HL-60 (cell line): ENCODE results near the gene C2orf80.

Source experiments
- DNase-seq, 2 experiments: peaks; one replicate each; pipeline ENCODE4 v3.0.0-alpha.2; 2010 to 2020; ENCODE audit warnings: low read depth in 1 of 2, low spot score in 1 of 2
- H3K27ac ChIP-seq: fragments of 250-450 bp; sonication (Bioruptor Pico); replicated peaks from 2 replicates; pipeline ENCODE4 v1.5.1; 2020; ENCODE audit warnings: mild to moderate bottlenecking, moderate library complexity
- H3K27me3 ChIP-seq: fragments of 250-450 bp; sonication (Bioruptor Pico); 2 replicates; pipeline ENCODE4 v1.5.1; 2021; ENCODE audit warnings: mild to moderate bottlenecking, moderate library complexity; ENCODE audit not compliant: insufficient read depth, poor library complexity, severe bottlenecking
- H3K4me3 ChIP-seq: replicated peaks from 2 replicates; pipeline ENCODE4 v1.5.1; 2011; ENCODE audit warnings: mild to moderate bottlenecking, control low read depth, low read length; ENCODE audit not compliant: insufficient read depth
- GABPA ChIP-seq: IDR thresholded peaks from 2 replicates; pipeline ENCODE4 v1.6.1; 2012; ENCODE audit warnings: low read depth
- POLR2AphosphoS5 ChIP-seq: IDR thresholded peaks from 2 replicates; pipeline ENCODE4 v1.6.1; 2012; ENCODE audit warnings: low read depth
- SPI1 ChIP-seq: IDR thresholded peaks from 2 replicates; pipeline ENCODE4 v1.6.1; 2012; ENCODE audit warnings: low read depth, mild to moderate bottlenecking, borderline replicate concordance
- TF ChIP-seq, protein P1 (sequence below): IDR thresholded peaks from 2 replicates; pipeline ENCODE4 v1.6.1; 2012; ENCODE audit warnings: low read depth; ENCODE audit not compliant: insufficient replicate concordance
- TF ChIP-seq, protein P2 (sequence below): IDR thresholded peaks from one replicate; pipeline ENCODE4 v1.5.1; 2011; ENCODE audit warnings: low read length, control low read depth, inconsistent platforms; ENCODE audit not compliant: insufficient read depth

Gene C2orf80

DNA sequence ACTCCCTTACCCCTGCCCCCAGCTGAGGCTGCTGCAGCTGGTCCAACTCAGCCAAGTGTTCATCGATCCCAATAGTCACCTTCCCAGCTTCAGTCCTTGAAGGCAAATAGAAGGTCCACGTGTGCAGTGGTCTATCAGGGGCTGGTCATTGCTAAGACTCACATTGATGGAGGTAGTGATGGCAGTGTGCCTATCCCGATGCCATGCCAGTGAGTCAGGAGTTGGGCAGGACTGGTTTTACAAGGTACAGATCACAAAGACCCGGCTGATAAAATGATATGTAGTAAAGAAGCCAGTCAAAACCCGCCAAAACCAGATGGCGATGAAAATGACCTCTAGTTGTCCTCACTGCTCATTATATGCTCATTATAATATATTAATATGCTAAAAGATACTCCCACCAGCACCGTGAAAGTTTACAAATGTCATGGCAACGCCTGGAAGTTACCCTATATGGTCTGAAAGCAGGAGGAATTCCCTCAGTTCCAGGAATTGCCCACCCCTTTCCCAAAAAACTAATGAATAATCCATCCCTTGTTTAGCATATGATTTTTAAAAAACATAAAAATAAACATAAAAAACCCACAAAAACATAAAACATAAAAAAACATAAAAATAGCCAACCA is 2.9 kb upstream of the C2orf80 start:
- Histone ChIP-seq H3K27me3 (no peaks in the 10 kb centered on the region), H3K27ac (no peak overlapping the region), H3K4me3 (no peak overlapping the region)
- TF ChIP-seq, protein P1, sequence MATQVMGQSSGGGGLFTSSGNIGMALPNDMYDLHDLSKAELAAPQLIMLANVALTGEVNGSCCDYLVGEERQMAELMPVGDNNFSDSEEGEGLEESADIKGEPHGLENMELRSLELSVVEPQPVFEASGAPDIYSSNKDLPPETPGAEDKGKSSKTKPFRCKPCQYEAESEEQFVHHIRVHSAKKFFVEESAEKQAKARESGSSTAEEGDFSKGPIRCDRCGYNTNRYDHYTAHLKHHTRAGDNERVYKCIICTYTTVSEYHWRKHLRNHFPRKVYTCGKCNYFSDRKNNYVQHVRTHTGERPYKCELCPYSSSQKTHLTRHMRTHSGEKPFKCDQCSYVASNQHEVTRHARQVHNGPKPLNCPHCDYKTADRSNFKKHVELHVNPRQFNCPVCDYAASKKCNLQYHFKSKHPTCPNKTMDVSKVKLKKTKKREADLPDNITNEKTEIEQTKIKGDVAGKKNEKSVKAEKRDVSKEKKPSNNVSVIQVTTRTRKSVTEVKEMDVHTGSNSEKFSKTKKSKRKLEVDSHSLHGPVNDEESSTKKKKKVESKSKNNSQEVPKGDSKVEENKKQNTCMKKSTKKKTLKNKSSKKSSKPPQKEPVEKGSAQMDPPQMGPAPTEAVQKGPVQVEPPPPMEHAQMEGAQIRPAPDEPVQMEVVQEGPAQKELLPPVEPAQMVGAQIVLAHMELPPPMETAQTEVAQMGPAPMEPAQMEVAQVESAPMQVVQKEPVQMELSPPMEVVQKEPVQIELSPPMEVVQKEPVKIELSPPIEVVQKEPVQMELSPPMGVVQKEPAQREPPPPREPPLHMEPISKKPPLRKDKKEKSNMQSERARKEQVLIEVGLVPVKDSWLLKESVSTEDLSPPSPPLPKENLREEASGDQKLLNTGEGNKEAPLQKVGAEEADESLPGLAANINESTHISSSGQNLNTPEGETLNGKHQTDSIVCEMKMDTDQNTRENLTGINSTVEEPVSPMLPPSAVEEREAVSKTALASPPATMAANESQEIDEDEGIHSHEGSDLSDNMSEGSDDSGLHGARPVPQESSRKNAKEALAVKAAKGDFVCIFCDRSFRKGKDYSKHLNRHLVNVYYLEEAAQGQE, result no peak
- TF ChIP-seq, protein P2, sequence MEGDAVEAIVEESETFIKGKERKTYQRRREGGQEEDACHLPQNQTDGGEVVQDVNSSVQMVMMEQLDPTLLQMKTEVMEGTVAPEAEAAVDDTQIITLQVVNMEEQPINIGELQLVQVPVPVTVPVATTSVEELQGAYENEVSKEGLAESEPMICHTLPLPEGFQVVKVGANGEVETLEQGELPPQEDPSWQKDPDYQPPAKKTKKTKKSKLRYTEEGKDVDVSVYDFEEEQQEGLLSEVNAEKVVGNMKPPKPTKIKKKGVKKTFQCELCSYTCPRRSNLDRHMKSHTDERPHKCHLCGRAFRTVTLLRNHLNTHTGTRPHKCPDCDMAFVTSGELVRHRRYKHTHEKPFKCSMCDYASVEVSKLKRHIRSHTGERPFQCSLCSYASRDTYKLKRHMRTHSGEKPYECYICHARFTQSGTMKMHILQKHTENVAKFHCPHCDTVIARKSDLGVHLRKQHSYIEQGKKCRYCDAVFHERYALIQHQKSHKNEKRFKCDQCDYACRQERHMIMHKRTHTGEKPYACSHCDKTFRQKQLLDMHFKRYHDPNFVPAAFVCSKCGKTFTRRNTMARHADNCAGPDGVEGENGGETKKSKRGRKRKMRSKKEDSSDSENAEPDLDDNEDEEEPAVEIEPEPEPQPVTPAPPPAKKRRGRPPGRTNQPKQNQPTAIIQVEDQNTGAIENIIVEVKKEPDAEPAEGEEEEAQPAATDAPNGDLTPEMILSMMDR, result no peak
- TF ChIP-seq POLR2AphosphoS5, result no peak
- TF ChIP-seq GABPA, result no peak
- DNase-seq, result no peak

DNA sequence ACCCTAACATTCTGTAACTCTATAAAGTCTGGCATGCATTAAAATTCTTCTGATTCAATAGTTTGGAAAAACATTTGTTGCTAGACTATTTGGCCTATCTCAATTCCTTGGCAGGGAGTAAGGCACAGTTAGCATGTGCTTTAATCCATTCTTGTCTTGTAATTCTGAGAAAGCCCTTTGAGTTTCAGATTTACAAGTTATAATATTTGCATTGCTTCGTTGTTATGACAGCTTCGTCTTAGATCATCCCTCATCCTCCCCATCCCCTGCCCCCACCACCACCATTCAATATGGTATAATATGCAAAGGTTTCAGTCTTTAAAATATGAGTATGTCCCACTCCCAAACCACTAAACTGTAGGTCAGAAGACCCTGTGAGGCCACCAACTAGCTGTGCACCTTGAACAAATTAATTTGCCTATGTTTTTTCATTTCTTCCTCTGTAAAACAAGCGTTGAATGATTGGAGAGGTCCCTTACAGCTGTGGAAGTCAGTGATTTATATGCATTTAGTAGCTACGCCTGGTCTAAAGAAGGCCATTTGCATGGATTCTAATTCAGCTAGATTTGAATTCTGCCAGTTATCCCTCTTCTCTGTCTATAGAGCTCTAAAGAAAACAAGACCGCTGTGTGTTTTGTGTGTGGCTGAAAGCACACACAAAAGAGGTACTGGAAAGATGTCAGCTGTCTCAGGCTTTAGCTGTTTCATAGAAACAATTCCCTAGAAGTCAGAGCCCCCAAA is 591 bp downstream of the C2orf80 start:
- TF ChIP-seq GABPA (no peak), POLR2AphosphoS5 (no peak), SPI1 (no peak)
- TF ChIP-seq, protein P2, result no peak
- TF ChIP-seq, protein P1, result no peak
- Histone ChIP-seq H3K4me3 (no peak overlapping the region), H3K27me3 (peaks cover 3% of the 10 kb centered on the region), H3K27ac (no peak overlapping the region)
- no peak for DNase-seq

DNA sequence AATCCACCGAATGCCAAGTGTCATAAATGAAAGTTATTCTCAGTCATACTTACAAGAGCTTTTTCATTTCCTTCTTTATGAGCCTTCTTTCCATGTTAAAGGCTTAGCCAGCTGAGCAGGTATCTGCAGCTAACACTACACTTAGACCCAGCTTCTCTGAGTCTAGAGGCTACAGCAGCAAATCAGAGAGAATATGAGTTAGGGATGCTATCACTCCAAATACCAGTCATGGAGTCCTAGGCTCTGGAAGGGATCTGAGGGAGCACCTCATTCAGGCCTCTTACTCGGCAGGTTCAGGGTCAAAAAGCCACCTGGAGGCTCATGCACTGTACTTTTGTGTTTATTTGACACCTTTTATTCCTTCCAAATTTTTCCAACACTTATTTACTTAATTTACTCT is 2.9 kb downstream of the C2orf80 start:
- Histone ChIP-seq H3K4me3 (no peak overlapping the region), H3K27ac (no peak overlapping the region), H3K27me3 (peaks cover 13% of the 10 kb centered on the region)
- no peak for TF ChIP-seq SPI1
- TF ChIP-seq, protein P1, result no peak
- no peak for TF ChIP-seq POLR2AphosphoS5
- TF ChIP-seq, protein P2, result no peak
- TF ChIP-seq GABPA, result no peak
- DNase-seq, result no peak
